ACC112 (cell line): ENCODE measurements around the gene DLG1.

ENCODE experiments used
- H2AFZ ChIP-seq: fragments of 200-600 bp; sonication (generic); one replicate; pipeline ENCODE4 v1.6.0; 2017; ENCODE audit warnings: antibody characterized with exemption, low read length; ENCODE audit not compliant: unreplicated experiment
- H3K27ac ChIP-seq: fragments of 200-600 bp; sonication (generic); 2 replicates; pipeline ENCODE4 v1.5.1; 2014; ENCODE audit warnings: low read depth, mild to moderate bottlenecking, antibody characterized with exemption, low read length, moderate library complexity
- H3K27me3 ChIP-seq: fragments of 200-600 bp; sonication (generic); 2 replicates; pipeline ENCODE4 v1.6.1; 2014; ENCODE audit warnings: mild to moderate bottlenecking, antibody characterized with exemption, low read length, moderate library complexity, mixed read lengths; ENCODE audit not compliant: insufficient read depth
- H3K36me3 ChIP-seq: fragments of 200-600 bp; sonication (generic); 2 replicates; pipeline ENCODE4 v1.6.1; 2016; ENCODE audit warnings: mild to moderate bottlenecking, antibody characterized with exemption, low read length, moderate library complexity, mixed read lengths; ENCODE audit not compliant: insufficient read depth
- H3K4me1 ChIP-seq: fragments of 200-600 bp; sonication (generic); one replicate; pipeline ENCODE4 v1.6.1; 2016; ENCODE audit warnings: low read length, mixed read lengths; ENCODE audit not compliant: insufficient read depth, unreplicated experiment, control insufficient read depth
- H3K4me3 ChIP-seq: fragments of 200-600 bp; sonication (generic); 2 replicates; pipeline ENCODE4 v1.5.1; 2014; ENCODE audit warnings: mild to moderate bottlenecking, low read depth, low read length
- H3K79me2 ChIP-seq: fragments of 200-600 bp; sonication (generic); one replicate; pipeline ENCODE4 v1.6.0; 2016; ENCODE audit warnings: low read length; ENCODE audit not compliant: control insufficient read depth, unreplicated experiment, insufficient read depth

The DLG1 gene

GRCh38 chr3:197008436-197009209 is 289.8 kb downstream of the DLG1 start:
- Histone ChIP-seq H3K36me3 (peaks cover 3% of the 10 kb centered on the region; the same call in 1 of the 2 replicates), H3K27me3 (no peaks in the 10 kb centered on the region), H3K79me2 (no peaks in the 10 kb centered on the region), H3K4me1 (peaks cover 9% of the 10 kb centered on the region), H3K27ac (no peak overlapping the region), H3K4me3 (no peak overlapping the region), H2AFZ (no peak overlapping the region)

- H3K4me1 ChIP-seq: peaks cover 10% of the 10 kb centered on the region
- H3K27me3 ChIP-seq: no peaks in the 10 kb centered on the region
- no peak overlapping the region for H2AFZ ChIP-seq
- H3K27ac ChIP-seq: no peak overlapping the region
- H3K79me2 ChIP-seq: no peaks in the 10 kb centered on the region
- no peak overlapping the region for H3K4me3 ChIP-seq
- peaks cover 3% of the 10 kb centered on the region; the same call in 1 of the 2 replicates for H3K36me3 ChIP-seq
Measured at GRCh38 chr3:197007953-197008352, 290.5 kb downstream of the DLG1 start.

GRCh38 chr3:197007296-197007940 is 291.0 kb downstream of the DLG1 start:
- no peaks in the 10 kb centered on the region for H3K79me2 ChIP-seq
- H3K27ac ChIP-seq: no peak overlapping the region
- H3K4me3 ChIP-seq: no peak overlapping the region
- no peak overlapping the region for H2AFZ ChIP-seq
- peaks cover 10% of the 10 kb centered on the region for H3K4me1 ChIP-seq
- no peaks in the 10 kb centered on the region for H3K27me3 ChIP-seq
- H3K36me3 ChIP-seq: peaks cover 3% of the 10 kb centered on the region; the same call in 1 of the 2 replicates

- Histone ChIP-seq H3K4me3 (no peak overlapping the region), H3K27ac (no peak overlapping the region), H3K79me2 (no peaks in the 10 kb centered on the region), H3K27me3 (no peaks in the 10 kb centered on the region), H2AFZ (no peak overlapping the region), H3K36me3 (peaks cover 3% of the 10 kb centered on the region; the same call in 1 of the 2 replicates), H3K4me1 (peaks cover 10% of the 10 kb centered on the region)
Measured at GRCh38 chr3:197006860-197007259, 291.6 kb downstream of the DLG1 start.

GRCh38 chr3:197006446-197006845 is 292.0 kb downstream of the DLG1 start:
- no peak overlapping the region for H2AFZ ChIP-seq
- H3K79me2 ChIP-seq: no peaks in the 10 kb centered on the region
- H3K27me3 ChIP-seq: no peaks in the 10 kb centered on the region
- no peak overlapping the region for H3K27ac ChIP-seq
- H3K4me1 ChIP-seq: peaks cover 10% of the 10 kb centered on the region
- no peak overlapping the region for H3K4me3 ChIP-seq
- H3K36me3 ChIP-seq: peaks cover 3% of the 10 kb centered on the region; the same call in 1 of the 2 replicates

- Histone ChIP-seq H2AFZ (no peak overlapping the region), H3K79me2 (no peaks in the 10 kb centered on the region), H3K4me1 (peaks cover 10% of the 10 kb centered on the region), H3K4me3 (peak overlapping the region; percentile 76), H3K27ac (no peak overlapping the region), H3K27me3 (no peaks in the 10 kb centered on the region), H3K36me3 (peaks cover 3% of the 10 kb centered on the region; the same call in 1 of the 2 replicates)
Measured at GRCh38 chr3:197003461-197004385, 294.7 kb downstream of the DLG1 start.

GRCh38 chr3:197002701-197003454 is 295.5 kb downstream of the DLG1 start:
- peak overlapping the region; percentile 76 for H3K4me3 ChIP-seq
- H3K79me2 ChIP-seq: no peaks in the 10 kb centered on the region
- peaks cover 10% of the 10 kb centered on the region for H3K4me1 ChIP-seq
- no peaks in the 10 kb centered on the region for H3K27me3 ChIP-seq
- peaks cover 3% of the 10 kb centered on the region; the same call in 1 of the 2 replicates for H3K36me3 ChIP-seq
- peak overlapping the region; percentile 39; the same call in 1 of the 2 replicates for H3K27ac ChIP-seq
- peak overlapping the region; percentile 75 for H2AFZ ChIP-seq

GRCh38 chr3:197001972-197002700 is 296.3 kb downstream of the DLG1 start:
- H3K4me1 ChIP-seq: peaks cover 10% of the 10 kb centered on the region
- H3K79me2 ChIP-seq: no peaks in the 10 kb centered on the region
- H3K4me3 ChIP-seq: peak overlapping the region; percentile 76
- no peaks in the 10 kb centered on the region for H3K27me3 ChIP-seq
- peak overlapping the region; percentile 67 for H2AFZ ChIP-seq
- H3K36me3 ChIP-seq: peaks cover 3% of the 10 kb centered on the region; the same call in 1 of the 2 replicates
- H3K27ac ChIP-seq: peak overlapping the region; percentile 39

GRCh38 chr3:197001106-197001971 is 297.1 kb downstream of the DLG1 start:
- no peak overlapping the region for H2AFZ ChIP-seq
- H3K79me2 ChIP-seq: no peaks in the 10 kb centered on the region
- H3K27ac ChIP-seq: no peak overlapping the region

More at GRCh38 chr3:197001106-197001971, 297.1 kb downstream of the DLG1 start:
- Histone ChIP-seq H3K4me1 (peaks cover 10% of the 10 kb centered on the region), H3K4me3 (peak overlapping the region; percentile 76), H3K27me3 (no peaks in the 10 kb centered on the region), H3K36me3 (peaks cover 3% of the 10 kb centered on the region; the same call in 1 of the 2 replicates)
